Left ventricle myocardium inferior (tissue), 1 donor: ENCODE data around the gene EPHB1. TPM values are rescaled to one million over a fixed set of nuclear protein-coding genes. Genes with fewer than 3 reads are reported as not detected.

ENCODE experiments used
- DNase-seq: peaks from one replicate; pipeline ENCODE4 v3.0.0-alpha.2; 2020
- H3K27ac ChIP-seq: fragments of 200-600 bp; replicated peaks from 2 replicates; pipeline ENCODE4 v1.8.0; 2021
- H3K27me3 ChIP-seq: fragments of 200-600 bp; 2 replicates; pipeline ENCODE4 v1.8.0; 2021; ENCODE audit warnings: low read depth
- H3K36me3 ChIP-seq: fragments of 200-600 bp; 2 replicates; pipeline ENCODE4 v1.8.0; 2021
- H3K4me1 ChIP-seq: fragments of 200-600 bp; 2 replicates; pipeline ENCODE4 v1.8.0; 2021
- H3K4me3 ChIP-seq: fragments of 200-600 bp; 2 replicates; pipeline ENCODE4 v1.8.0; 2021; ENCODE audit warnings: mild to moderate bottlenecking, moderate library complexity
- H3K9me3 ChIP-seq: fragments of 200-600 bp; replicated peaks from 2 replicates; pipeline ENCODE4 v1.8.0; 2021
- intact Hi-C: fragments of 100-400 bp; cut with micrococcal nuclease; formaldehyde crosslinking; loops from one replicate; pipeline ENCODE4 v1.11.0; 2022
- total RNA-seq: library from RNA; stranded (reverse); fragmentation: NEBNext Ultra II Directional; extraction: Animal tissue kit (Norgen Biotek cat#: 25700); gene quantifications from one replicate; pipeline ENCODE4 v1.2.1, GENCODE V29; 2021
- TF ChIP-seq, protein P1 (sequence below): fragments of 200-600 bp; IDR thresholded peaks from 2 replicates; pipeline ENCODE4 v1.8.0; 2021; ENCODE audit warnings: antibody characterized with exemption, mild to moderate bottlenecking, borderline replicate concordance
- donor health status: DM: no; HTN: yes; CAD: no; lungs with severe emphysema.

The EPHB1 gene
- total RNA-seq, 1 donor from 2014 or later: 1.3 TPM

GRCh38 chr3:135268941-135269532 lies 474.0 kb downstream of the EPHB1 start:
- Histone ChIP-seq H3K27me3 (peaks cover 55% of the 10 kb centered on the region), H3K27ac (no peak overlapping the region), H3K4me3 (no peak overlapping the region), H3K9me3 (no peaks in the 10 kb centered on the region), H3K36me3 (no peaks in the 10 kb centered on the region), H3K4me1 (no peaks in the 10 kb centered on the region)
- DNase-seq: no peak
- intact Hi-C loops: no loop called here
- TF ChIP-seq, protein P1, sequence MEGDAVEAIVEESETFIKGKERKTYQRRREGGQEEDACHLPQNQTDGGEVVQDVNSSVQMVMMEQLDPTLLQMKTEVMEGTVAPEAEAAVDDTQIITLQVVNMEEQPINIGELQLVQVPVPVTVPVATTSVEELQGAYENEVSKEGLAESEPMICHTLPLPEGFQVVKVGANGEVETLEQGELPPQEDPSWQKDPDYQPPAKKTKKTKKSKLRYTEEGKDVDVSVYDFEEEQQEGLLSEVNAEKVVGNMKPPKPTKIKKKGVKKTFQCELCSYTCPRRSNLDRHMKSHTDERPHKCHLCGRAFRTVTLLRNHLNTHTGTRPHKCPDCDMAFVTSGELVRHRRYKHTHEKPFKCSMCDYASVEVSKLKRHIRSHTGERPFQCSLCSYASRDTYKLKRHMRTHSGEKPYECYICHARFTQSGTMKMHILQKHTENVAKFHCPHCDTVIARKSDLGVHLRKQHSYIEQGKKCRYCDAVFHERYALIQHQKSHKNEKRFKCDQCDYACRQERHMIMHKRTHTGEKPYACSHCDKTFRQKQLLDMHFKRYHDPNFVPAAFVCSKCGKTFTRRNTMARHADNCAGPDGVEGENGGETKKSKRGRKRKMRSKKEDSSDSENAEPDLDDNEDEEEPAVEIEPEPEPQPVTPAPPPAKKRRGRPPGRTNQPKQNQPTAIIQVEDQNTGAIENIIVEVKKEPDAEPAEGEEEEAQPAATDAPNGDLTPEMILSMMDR: no peak

- intact Hi-C loops: no loop called here
- DNase-seq: no peak
- Histone ChIP-seq H3K27me3 (peaks cover 53% of the 10 kb centered on the region), H3K4me1 (no peaks in the 10 kb centered on the region), H3K36me3 (no peaks in the 10 kb centered on the region), H3K9me3 (peaks cover 8% of the 10 kb centered on the region), H3K4me3 (no peak overlapping the region), H3K27ac (no peak overlapping the region)
- TF ChIP-seq, protein P1: no peak
Measured at GRCh38 chr3:135271177-135272025, 476.3 kb downstream of the EPHB1 start.

GRCh38 chr3:135272026-135272669 lies 477.1 kb downstream of the EPHB1 start:
- no peaks in the 10 kb centered on the region for H3K36me3 ChIP-seq
- H3K4me3 ChIP-seq: no peak overlapping the region
- intact Hi-C loops: no loop called here
- no peak overlapping the region for H3K27ac ChIP-seq
- DNase-seq: no peak
- peaks cover 53% of the 10 kb centered on the region for H3K27me3 ChIP-seq
- TF ChIP-seq, protein P1: no peak
- peaks cover 11% of the 10 kb centered on the region for H3K9me3 ChIP-seq
- no peaks in the 10 kb centered on the region for H3K4me1 ChIP-seq

- Histone ChIP-seq H3K4me1 (no peaks in the 10 kb centered on the region), H3K27ac (no peak overlapping the region), H3K9me3 (peaks cover 20% of the 10 kb centered on the region), H3K36me3 (no peaks in the 10 kb centered on the region), H3K27me3 (peaks cover 29% of the 10 kb centered on the region), H3K4me3 (no peak overlapping the region)
- intact Hi-C loops: no loop called here
- DNase-seq: no peak
- TF ChIP-seq, protein P1: no peak
Measured at GRCh38 chr3:135292162-135292561, 497.1 kb downstream of the EPHB1 start.

DNA sequence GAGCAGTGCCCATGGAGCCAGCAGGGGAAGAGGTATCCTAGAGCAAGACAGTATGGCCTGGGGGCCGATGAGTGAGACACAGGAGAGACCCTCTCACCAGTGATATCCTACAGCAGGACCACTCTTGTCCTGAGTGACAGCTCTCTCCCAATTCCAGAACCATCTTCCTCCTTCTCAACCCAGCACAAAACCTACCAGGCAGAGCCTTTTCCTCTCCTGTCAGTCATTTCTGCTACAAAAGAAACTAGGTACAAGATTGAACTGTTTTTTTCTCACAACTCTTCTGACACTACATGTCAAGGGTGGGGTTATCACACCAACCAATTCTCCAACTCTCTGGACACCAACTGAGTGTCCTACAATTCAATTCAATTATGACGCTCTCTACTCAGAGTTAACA lies 506.6 kb downstream of the EPHB1 start:
- TF ChIP-seq, protein P1: no peak
- no peaks in the 10 kb centered on the region for H3K36me3 ChIP-seq
- intact Hi-C loops: no loop called here
- DNase-seq: no peak
- peaks cover 20% of the 10 kb centered on the region for H3K27me3 ChIP-seq
- H3K27ac ChIP-seq: no peak overlapping the region
- no peak overlapping the region for H3K4me3 ChIP-seq
- H3K9me3 ChIP-seq: peaks cover 12% of the 10 kb centered on the region
- H3K4me1 ChIP-seq: no peaks in the 10 kb centered on the region
